Cardiac muscle cell (in vitro differentiated cells and primary cell): ENCODE measurements around the gene CTSE. TPM values are rescaled to one million over a fixed set of nuclear protein-coding genes. Genes with fewer than 3 reads are reported as not detected.

Experiments used
- DNase-seq, 2 donors: peaks; one replicate each; pipeline versions ENCODE4 v3.0.0 to v3.0.0-alpha.2; 2010 to 2017; ENCODE audit warnings: low read depth in 1 of 2, low spot score in 1 of 2
- H3K27ac ChIP-seq: fragments of 200-600 bp; sonication (generic); 2 replicates; pipeline ENCODE4 v1.5.1; 2016
- H3K27me3 ChIP-seq: fragments of 200-600 bp; sonication (generic); 2 replicates; pipeline ENCODE4 v1.6.0; 2016; ENCODE audit warnings: control low read depth
- H3K36me3 ChIP-seq: fragments of 200-600 bp; sonication (generic); 2 replicates; pipeline ENCODE4 v1.5.1; 2016; ENCODE audit warnings: control low read depth
- H3K4me1 ChIP-seq: fragments of 200-600 bp; sonication (generic); 2 replicates; pipeline ENCODE4 v1.8.1; 2017; ENCODE audit warnings: low read depth, mild to moderate bottlenecking, mixed run types
- H3K4me3 ChIP-seq: fragments of 200-600 bp; sonication (generic); 2 replicates; pipeline ENCODE4 v1.5.1; 2016; ENCODE audit warnings: mild to moderate bottlenecking
- H3K9me3 ChIP-seq: fragments of 200-600 bp; sonication (generic); 2 replicates; pipeline ENCODE4 v1.5.1; 2017; ENCODE audit warnings: low read depth, mild to moderate bottlenecking, control low read depth
- CTCF ChIP-seq: IDR thresholded peaks from 2 replicates; pipeline ENCODE4 v1.5.1; 2012; ENCODE audit warnings: low read depth, mild to moderate bottlenecking, low read length
- polyA plus RNA-seq: library from polyadenylated mRNA; unstranded; fragments of >200 nt; fragmentation: Nextera tagmentation; extraction: Ambion mirVana; gene quantifications from 2 replicates; pipeline ENCODE4 v1.2.1, GENCODE V29; 2016
- total RNA-seq: library from RNA; depleted of rRNA; stranded (reverse); fragments of >200 nt; gene quantifications from 2 replicates; pipeline ENCODE4 v1.2.3, GENCODE V29; 2016

CTSE gene
- total and polyA plus RNA-seq, 2 experiments from 2014 or later = not detected

- TF ChIP-seq CTCF = peak; percentile 95
- Histone ChIP-seq H3K36me3 (no peaks in the 10 kb centered on the region), H3K27me3 (no peaks in the 10 kb centered on the region), H3K27ac (peak overlapping the region; percentile 91), H3K9me3 (no peaks in the 10 kb centered on the region), H3K4me3 (no peak overlapping the region), H3K4me1 (peaks cover 15% of the 10 kb centered on the region)
- peak; percentile 88 to 91 for DNase-seq
These were observed 46.2 kb downstream of the CTSE start for GRCh38 chr1:205977402-205978014.

- no peak for TF ChIP-seq CTCF
- DNase-seq = peak in 1 of 2 donors; percentile 77
- Histone ChIP-seq H3K9me3 (no peaks in the 10 kb centered on the region), H3K4me1 (peaks cover 14% of the 10 kb centered on the region), H3K36me3 (no peaks in the 10 kb centered on the region), H3K4me3 (no peak overlapping the region), H3K27ac (peak overlapping the region; percentile 91), H3K27me3 (no peaks in the 10 kb centered on the region)
These were observed 46.8 kb downstream of the CTSE start for GRCh38 chr1:205976708-205977401.

GRCh38 chr1:205976036-205976435 lies 47.7 kb downstream of the CTSE start:
- Histone ChIP-seq H3K9me3 (no peaks in the 10 kb centered on the region), H3K36me3 (no peaks in the 10 kb centered on the region), H3K4me3 (no peak overlapping the region), H3K4me1 (peaks cover 14% of the 10 kb centered on the region), H3K27ac (peak overlapping the region; percentile 91), H3K27me3 (no peaks in the 10 kb centered on the region)
- no peak for TF ChIP-seq CTCF
- DNase-seq = no peak

GRCh38 chr1:205975387-205975998 lies 48.2 kb downstream of the CTSE start:
- no peaks in the 10 kb centered on the region for H3K9me3 ChIP-seq
- DNase-seq = no peak
- no peaks in the 10 kb centered on the region for H3K36me3 ChIP-seq
- peak overlapping the region; percentile 91 for H3K27ac ChIP-seq
- H3K4me3 ChIP-seq = no peak overlapping the region
- no peaks in the 10 kb centered on the region for H3K27me3 ChIP-seq
- TF ChIP-seq CTCF = no peak
- H3K4me1 ChIP-seq = peaks cover 14% of the 10 kb centered on the region

GRCh38 chr1:205974712-205975111 lies 49.0 kb downstream of the CTSE start:
- no peak for TF ChIP-seq CTCF
- H3K36me3 ChIP-seq = no peaks in the 10 kb centered on the region
- no peak overlapping the region for H3K27ac ChIP-seq
- H3K27me3 ChIP-seq = no peaks in the 10 kb centered on the region
- H3K4me3 ChIP-seq = no peak overlapping the region
- peaks cover 14% of the 10 kb centered on the region for H3K4me1 ChIP-seq
- DNase-seq = no peak
- no peaks in the 10 kb centered on the region for H3K9me3 ChIP-seq
